GM18868 (cell line): ENCODE data around the gene CFAP410.
"Not testable (repeated sequence)": the region's sequence is repeated elsewhere in the genome, so short reads cannot be mapped to it uniquely, and the experiment has no call there.

Source experiments
- ATAC-seq: cut with Tn5 transposase; IDR thresholded peaks from one replicate; pipeline ENCODE4 v1.9.1; 2021; ENCODE audit warnings: mild to moderate bottlenecking, moderate library complexity; ENCODE audit not compliant: unreplicated experiment

Gene CFAP410

DNA sequence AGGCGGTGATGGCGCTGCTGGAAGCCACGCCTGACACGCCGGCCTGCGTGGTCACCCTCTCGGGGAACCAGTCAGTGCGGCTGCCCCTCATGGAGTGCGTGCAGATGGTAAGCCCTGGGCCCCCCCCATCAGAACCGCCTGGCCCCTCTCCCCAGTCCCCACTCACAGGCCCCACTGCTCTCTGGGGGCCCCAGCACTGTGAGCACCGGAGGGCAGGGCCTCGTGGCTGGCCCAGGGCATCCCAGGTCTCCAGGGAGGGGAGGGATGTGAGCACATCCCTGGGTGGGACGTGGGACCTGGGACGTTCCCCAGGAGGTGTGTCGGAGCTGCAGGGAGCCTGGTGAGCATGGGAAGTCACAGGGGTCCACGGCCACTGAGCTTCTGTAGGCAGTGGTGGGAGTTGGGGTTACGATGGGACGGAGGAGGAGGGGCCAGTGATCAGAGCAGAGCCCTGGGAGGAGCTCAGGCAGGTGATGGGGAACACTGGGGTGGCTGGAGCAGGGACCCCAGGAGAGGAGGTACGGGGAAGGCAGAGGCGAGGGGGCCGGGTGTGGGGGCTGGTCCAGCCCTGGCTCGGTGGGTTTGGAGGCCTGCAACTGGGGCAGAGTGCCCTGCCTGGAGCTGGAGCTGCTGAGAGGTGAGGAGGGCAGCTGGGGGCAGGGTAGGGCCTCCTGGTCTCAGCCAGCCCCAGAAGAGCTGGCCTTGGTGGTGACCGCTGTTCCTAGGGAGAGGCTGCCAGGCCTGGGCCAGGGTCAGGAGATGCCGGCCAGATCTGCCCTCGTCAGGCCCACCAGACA is 20.5 kb downstream of the CFAP410 start:
- no peak for ATAC-seq

DNA sequence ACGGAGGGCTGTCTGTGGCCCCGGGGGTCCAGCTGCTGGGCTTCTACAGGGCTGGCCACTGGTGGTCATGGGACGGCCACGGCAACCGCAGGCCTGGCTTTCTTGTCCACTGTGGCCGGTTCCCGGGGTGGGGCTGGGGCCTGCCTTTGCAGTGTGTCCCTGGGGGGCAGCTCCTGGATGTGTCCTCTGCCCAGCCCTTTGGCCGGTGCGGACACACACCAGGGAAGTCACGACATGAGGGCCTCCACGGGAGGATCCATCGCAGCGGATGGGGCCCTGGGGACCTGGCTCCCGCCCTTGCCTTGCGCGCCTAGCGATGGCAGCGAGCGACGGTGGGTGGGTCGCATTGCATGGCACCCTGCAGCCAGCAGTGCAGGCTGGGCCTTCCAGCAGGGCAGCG is 21.3 kb downstream of the CFAP410 start:
- no peak for ATAC-seq

GRCh38 chr21:44317241-44317782 is 21.9 kb downstream of the CFAP410 start:
- ATAC-seq = no peak

- no peak for ATAC-seq
These were observed 22.8 kb downstream of the CFAP410 start for GRCh38 chr21:44316277-44316900.

- ATAC-seq = no peak
These were observed 23.4 kb downstream of the CFAP410 start for GRCh38 chr21:44315691-44316203.

- ATAC-seq = no peak
These were observed 24.6 kb downstream of the CFAP410 start for GRCh38 chr21:44314561-44314960.

DNA sequence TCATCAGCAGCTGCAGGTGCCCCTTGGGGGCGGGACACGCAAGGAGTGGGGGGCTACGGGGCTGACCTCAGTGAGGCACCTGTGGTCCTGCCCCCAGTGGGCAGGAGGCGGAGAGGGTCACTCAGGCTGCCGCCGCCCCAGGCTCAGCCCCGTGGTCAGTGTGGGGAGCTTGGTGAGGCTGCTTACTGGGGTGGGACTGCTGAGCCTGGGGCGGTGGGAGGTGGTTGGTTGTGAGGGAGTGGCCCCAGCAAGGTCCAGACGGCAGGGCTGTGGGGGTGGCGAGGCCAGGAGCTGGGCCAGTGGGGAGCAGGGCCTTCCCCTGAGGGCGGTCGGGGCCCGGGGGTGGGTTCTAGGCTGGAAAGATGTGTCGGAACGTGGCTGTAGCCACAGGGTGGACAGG is 25.1 kb downstream of the CFAP410 start:
- ATAC-seq = no peak

DNA sequence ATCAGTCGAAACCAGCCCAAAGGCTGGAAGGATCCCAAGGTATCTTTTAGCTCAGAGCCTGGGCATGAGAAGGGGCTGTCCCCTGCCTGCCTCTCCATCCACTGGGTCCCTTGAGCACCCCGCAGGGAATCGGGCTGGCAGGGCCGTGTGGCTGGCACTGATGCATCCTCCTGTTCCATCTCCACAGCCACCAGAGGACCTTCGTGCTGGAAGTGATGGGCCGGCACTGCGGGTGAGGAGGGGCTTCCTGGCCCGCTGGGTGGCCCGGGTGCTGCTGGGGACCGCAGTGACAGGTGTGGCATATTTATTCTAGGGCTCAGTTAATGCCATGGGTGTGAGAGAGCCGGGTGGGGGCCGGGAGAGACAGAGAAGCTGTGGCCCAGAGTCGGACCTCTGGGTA is 25.7 kb downstream of the CFAP410 start:
- ATAC-seq = no peak

GRCh38 chr21:44312716-44313115 is 26.5 kb downstream of the CFAP410 start:
- ATAC-seq = no peak

DNA sequence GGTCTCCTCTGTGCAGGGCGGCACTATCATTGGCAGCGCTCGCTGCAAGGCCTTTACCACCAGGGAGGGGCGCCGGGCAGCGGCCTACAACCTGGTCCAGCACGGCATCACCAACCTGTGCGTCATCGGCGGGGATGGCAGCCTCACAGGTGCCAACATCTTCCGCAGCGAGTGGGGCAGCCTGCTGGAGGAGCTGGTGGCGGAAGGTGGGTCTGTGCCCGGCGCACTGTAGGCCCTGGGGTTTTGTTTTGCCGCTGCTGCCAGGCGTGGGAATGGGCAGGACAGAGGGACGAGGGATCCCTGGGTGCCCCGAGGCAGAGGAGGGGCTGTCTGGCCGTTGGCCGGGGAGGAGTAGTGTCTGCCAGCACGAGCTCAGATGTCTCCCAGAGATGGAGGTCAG is 27.1 kb downstream of the CFAP410 start:
- ATAC-seq = no peak

DNA sequence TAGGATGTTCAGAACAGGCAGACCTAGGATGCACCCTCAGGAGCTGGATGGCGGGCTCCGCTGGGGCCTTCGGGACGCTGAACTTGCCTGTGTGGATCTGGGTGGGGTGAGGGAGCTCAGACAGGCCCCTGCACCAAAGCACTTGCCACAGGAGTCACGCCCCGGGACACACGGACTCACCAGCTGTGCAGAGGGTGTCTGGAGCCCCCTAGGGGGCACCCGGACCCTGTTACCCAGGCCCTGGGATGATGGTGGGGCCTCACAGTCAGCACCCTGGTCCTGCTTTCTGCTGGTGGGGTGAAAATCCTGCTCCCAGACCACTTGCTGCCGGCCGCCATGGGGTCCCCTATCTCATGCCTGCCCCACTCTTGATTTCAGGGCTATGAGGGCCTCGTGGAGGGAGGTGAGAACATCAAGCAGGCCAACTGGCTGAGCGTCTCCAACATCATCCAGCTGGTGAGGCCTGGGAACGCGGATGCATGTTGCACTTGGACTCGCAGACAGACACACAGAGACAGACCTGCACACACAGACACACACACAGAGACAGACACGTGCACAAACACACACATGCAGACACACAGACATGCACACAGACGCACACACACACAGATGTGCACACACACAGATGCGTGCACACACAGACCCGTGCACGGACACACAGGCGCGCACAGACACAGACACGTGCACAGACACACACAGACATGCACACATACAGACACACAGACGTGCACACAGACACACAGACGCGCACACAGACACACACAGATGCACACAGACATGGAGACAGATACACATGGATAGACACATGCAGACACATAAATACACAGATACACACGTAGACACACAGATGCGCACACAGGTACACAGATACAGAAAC is 28.3 kb downstream of the CFAP410 start:
- ATAC-seq = no peak

GRCh38 chr21:44306936-44307704 is 32.1 kb downstream of the CFAP410 start:
- ATAC-seq = no peak

- ATAC-seq = no peak
These were observed 33.5 kb downstream of the CFAP410 start for GRCh38 chr21:44305691-44306090.

- ATAC-seq = no peak
These were observed 34.3 kb downstream of the CFAP410 start for GRCh38 chr21:44304877-44305293.

DNA sequence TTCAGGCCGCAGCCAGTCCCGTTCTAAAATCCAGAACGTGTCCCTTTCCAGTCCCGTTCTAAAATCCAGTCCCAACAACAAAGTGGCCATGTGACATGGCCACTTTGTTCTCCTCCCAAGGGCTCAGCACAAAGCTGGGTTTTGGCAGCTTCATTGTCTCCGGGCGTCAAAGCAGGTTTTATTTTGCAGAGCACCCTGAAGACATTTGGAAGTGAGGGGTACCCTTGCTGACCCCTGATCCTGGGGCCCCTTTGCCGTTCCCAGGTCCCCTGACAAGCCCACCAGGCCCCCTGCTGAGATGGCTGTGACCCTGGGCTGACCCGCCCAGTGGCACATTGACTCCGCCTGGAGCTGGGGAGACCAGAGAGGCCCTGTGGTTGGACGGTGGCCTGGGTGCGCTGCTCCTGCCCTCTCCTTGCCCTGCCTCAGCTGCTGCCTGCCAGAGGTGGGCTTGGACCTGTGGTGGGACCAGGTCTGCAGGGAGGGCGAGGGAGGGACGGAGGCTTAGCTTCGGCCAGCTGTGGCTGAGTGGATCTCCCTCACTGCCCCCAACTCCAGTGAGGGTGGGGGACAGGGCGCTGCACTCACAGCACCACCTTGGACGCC is 35.1 kb downstream of the CFAP410 start:
- no peak for ATAC-seq

DNA sequence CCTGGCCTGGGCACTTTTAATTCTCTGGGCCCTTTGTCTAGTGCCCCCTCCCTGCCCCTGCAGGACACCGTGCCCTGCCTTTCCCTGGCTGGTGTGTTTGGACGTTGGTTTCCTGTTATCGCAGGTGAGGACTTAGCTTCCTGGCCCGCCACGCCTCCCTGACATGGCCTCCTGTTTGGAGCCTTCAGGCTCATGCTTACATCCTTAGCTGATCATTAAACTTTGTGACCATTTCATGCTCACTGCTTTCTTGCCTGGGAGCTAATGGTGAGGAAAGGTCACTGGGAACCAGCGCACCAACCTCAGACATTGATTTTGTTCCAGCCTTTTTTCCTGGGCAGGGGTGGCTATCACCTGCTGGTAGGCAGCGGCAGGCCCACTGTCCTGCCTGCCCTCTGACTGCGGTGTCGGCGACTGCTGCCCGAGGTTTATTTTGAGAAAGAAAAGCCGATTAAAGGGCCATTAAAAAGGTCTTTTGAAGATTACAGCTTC is 35.7 kb downstream of the CFAP410 start:
- no peak for ATAC-seq

- not testable (repeated sequence) for ATAC-seq
These were observed 36.4 kb downstream of the CFAP410 start for GRCh38 chr21:44302573-44303401.

DNA sequence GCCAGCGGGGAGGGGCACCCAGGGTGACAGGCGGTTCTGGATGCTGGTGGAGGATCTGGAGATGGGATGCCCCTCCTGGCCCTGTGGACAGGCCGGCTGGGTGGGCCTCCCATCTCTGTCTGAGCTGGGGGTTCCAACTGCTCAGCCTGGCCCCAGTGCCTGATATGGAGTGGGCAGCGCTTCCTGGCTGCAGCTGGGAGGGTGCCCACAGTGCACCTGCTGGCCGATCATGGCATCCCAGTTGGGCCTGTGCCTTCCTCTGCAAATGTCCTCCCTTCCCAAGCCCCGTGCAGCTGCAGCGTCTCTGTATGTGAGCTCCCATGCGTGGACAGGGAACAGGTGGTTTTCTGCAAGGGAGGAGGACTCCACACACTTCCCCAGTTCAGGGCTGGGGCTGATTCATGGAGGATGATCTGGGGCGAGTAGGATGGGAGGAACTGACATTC is 37.2 kb downstream of the CFAP410 start:
- ATAC-seq = no peak

- ATAC-seq = no peak
These were observed 38.0 kb downstream of the CFAP410 start for GRCh38 chr21:44301141-44301540.
